GM18867 (cell line): ENCODE results near the gene PRR14.
A peak's percentile ranks its signal among the peaks of the same experiment; 100 is the strongest.
"Not testable (repeated sequence)": the region's sequence is repeated elsewhere in the genome, so short reads cannot be mapped to it uniquely, and the experiment has no call there.

ENCODE experiments used
- ATAC-seq: cut with Tn5 transposase; IDR thresholded peaks from one replicate; pipeline ENCODE4 v1.9.1; 2021; ENCODE audit warnings: mild to moderate bottlenecking, moderate library complexity; ENCODE audit not compliant: unreplicated experiment

PRR14 gene

DNA sequence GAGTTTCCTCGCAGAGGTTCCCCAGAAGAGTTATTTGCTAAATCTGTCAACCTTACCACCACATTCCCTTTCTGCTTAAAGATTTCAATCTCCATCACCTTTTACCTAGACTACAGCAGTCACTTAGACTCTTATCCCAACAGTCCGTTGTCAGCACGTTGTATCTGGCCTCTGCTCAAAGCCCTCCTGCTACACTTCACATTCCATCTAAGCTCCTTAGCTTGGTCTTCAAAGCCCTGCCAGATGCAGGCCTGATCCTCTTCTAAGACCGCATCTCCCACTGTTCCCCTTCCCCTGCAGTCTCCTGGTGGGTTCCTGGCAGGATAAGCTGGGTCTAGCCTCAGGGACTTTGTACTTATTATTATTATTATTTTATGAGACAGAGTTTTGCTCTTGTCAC, 37.9 kb downstream of the PRR14 start:
- no peak for ATAC-seq

DNA sequence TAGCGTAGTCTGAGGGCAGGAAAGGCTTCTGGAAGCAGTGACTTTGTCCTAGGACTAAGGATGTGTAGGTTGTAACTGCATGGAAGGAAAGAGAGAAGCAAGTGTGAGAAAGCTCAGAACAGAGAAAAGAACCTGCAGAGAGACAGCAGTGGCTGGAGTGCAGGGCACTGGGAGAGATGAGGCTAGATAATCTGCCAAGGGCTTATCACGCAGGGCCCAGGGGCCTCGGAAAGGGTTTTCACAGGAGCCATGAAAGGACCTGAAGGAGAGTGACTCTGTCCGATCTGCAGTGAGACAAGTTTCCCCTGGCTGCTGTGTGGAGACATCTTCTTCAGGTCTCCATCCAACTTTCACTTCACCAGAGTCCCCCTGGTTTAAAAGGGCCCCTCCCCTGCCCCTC, 41.1 kb downstream of the PRR14 start:
- no peak for ATAC-seq

DNA sequence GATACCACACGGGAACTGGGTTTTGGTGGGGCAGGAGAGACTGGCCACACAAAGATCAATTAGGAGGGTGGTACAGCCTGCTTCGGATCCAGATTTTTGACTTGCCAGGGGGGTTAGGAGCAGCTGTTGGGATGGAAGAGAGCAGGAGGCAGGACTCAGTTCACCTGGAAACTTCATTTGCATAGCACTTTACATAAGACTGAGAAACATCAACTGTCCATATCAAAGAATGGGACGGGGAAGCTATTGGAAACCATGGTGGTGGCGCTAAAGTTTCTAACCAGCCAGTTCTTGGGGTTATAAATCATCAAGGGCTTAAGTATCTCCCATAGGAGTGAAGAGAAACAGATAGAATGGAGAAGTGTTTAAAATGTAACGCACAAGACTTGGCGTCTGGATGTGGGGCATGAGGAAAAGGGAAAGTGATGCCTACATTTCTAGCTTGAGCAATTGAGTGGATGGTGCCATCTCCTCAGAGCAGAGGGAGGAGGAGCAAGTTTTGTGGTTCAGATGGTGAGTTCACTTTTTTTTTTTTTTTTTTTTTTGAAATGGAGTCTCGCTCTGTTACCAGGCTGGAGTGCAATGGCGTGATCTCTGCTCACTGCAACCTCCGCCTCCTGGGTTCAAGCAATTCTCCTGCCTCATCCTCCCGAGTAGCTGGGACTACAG, 41.8 kb downstream of the PRR14 start:
- ATAC-seq, result no peak

DNA sequence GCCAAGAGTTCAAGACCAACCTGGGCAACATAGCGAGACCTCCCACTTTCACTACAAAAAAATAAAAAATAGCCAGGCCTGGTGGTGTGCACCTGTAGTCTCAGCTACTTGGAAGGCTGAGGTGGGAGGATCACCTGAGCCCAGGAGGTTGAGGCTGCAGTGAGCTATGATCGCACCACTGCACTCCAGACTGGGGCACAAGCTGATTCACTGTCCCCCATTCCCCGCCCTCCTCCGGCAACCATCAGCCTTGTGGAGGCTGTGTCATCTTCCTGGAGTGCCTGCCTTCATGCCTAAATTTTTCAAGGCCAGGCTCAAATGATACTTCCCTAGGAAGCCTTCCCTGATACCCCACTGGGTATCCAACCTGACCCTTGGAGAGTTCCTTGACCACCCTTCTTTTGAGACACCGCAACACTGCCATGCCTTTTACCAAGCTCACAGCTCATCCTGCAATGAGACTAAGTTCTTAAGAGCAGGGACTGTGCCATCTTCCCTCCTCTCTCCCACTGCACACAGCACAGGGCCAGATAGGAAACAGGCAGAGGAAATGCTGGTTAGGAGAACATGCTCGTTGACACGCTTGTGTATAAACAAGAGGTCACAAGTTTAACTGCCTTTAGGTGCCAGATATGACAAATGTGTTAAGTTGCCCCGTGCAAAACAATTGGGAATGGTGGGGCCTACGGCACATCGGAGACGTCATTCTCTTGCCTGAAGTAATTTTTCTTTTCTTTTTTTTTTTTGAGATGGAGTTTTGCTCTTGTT, 44.4 kb downstream of the PRR14 start:
- no peak for ATAC-seq

DNA sequence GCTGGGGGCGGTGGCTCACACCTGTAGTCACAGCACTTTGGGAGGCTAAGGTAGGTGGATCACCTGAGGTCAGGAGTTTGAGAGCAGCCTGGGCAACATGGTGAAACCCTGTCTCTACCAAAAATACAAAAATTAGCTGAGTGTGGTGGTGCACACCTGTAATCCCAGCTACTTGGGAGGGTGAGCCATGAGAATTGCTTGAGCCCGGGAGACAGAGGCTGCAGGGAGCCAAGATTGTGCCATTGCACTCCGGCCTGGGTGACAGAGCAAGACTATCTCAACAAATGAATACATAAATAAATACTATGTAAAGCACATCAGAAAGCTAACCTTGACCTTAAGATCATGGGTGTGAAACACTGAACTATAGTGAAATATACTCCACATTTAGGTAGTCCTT, 45.9 kb downstream of the PRR14 start:
- not testable (repeated sequence) for ATAC-seq

DNA sequence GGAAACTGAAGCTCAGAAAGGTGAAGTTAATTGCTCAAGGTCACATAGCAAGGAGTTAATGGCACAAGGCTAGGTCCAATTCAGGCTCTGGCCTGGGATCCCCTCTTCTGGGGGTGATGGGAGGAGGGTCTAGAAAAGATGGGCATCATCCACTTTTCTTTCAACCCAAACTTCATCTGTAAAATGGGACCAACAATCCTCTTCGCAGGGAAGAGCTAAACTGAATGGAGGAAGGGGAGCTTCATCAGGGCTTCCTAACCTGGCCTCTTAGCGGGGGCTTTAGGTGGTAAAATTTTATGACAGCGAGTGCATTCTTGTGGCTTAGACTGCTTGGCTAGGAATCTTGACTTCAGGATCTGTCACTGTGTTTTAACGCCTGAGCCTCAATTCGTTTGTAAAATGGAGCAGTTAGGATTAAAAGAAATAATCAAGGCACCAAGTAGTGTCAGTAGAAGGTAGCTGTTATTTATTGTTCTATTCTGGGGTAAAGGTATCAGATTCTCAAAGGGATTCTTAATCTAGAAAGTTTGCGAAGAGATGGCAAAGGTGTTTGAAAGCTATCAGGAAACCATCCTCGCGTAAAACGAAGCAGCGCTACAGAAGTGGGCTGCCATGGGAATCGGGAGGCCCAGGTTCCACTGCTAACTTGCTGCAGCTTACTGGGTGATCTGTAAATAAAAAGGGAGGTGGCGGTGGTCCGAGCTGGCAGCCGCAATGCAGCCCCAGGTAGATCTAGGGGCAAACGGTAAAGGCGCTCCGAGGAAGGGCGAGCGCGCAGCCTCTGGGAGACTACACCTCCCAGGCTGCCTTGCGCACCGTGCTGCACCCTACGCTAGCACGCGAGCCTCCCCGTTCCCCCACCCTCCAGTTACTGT, 46.7 kb downstream of the PRR14 start:
- ATAC-seq, result peak; percentile 84

DNA sequence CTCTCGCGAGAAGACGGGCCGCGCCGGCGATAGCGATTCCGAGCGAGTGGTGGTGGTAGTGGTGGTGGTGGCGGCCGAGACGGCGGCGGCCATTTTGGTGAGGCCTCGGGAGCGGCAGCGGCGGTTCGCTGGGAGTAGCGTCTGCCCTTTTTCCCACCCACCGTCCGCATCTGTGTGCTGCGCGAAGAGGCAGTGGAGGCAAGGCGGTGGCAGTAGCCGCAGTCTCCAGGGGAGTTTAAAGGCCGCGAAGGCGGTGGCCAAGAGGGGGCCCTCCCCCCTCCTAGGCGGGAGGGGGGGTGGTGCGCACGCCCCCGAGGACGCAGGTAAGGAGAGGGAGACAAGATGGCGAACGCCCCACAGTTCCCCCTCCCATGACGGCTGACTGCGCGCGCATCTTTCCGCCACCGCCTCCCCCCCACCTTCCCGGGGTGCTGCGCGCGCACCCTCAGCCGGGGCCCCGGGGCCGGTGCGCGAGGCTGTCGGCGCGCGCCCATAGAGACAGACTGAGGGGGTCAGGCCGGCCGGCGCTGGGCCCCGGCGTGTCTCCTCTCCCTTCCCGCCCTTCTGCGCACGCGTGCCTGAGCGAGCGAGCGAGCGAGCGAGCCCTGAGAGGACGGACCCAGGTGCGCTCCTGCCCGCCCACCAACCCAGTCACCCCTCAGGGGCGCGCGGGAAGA, 47.5 kb downstream of the PRR14 start:
- peak; percentile 64 for ATAC-seq

DNA sequence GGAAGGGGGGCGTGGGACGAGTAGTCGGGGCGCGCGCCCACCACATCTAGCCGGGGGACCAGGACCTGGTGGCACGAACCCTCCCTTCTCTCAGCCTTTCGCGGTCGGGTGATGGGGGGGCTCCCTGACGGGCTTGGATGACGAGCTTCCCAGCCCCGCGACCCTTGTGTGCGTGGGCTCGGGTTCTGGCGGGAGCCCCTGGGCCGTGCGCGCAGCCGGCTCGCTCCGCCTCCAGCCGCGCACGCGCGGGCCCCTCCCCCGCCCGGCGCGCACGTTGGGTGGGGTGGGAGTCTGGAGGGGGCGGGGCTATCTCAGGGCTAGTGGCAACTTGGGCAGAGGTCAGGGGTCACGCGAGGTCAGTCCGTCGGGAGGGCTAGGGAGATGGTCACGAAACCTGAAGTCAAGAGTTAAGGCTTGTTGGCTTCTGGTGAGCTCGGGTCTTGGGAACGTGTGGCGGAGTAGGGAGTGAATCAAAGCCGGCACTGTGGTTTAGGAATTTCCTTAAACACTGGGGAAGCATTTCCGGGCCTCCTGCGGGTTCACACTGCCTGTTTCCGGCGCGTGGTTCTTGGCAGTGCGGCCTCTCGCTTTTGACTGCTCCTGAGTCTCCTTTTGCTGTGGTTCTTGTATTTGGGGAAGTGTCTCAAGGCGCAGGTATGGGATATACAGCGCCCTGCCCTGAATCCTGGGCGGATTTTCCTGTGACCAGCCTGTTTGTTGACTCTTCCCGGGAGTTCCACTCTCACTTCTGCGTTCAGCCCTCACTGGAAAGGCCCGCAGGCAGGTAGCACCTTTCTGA, 48.3 kb downstream of the PRR14 start, which contains the start of gene SRCAP:
Gene SRCAP, plus strand, starts transcription at position 356 of the 799 bp plus-strand sequence. CDS start 1,654 bp downstream, outside the sequence.
- peak; percentile 27 for ATAC-seq

DNA sequence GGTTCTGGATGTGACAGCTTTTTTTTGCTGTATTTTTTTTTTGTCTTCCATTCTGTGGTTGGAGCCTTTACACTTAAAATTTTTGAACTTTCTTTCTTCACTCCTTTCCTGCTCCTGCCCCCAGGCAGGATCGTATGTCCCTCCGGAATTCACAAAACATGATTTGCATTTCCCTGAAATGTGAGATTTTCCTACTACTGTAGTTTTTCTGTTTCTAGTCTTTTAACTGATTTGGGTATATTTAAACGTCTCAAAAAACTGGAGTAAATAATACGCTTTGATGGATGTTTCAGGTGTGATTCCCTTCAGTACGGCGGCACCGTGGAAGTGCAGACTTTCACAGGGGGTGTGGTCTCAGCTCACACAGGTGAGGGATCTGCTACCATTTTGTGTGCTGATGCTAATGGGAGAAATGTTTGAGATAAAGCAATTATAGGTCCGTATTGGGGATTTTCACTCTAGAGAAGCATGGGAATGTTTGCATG, 48.9 kb downstream of the PRR14 start:
- ATAC-seq, result no peak

DNA sequence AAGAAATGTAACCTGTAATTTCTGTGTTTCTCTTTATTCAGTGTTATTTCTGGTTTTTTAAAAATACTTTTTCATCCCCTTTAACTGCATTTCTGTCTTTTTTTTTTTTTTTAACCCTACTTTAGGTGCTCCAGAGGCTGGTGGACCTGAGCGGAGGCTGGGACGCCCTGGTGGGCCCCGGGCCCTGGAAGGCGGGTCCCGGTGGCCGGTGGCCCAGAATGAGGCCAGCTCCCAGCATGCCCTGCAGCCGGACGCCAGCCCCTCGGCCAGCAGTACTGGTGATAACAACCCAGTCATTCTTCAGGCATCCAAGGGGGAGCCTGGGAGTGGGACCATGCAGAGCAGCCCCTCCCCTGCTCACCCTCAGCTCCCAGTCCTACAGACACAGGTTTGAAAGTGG, 49.7 kb downstream of the PRR14 start:
- no peak for ATAC-seq

DNA sequence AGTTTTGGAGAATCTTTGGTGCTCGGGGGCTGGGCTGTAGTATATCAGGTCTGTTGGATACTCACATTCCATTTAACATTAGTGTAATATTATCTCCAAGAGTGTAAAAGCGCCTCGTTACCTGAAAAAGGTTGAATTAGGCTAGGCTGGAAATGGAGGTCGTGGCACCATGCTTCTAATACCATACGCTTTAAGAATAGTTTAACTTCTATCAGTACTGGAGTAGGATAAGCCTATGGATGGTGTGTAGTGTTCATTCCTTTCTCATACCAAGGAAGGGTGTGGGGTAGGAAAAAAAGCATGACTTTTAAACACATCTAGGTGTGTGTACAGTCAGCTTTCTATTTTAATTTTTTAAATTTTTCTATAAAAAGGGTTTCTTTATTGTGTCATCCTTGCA, 50.2 kb downstream of the PRR14 start:
- ATAC-seq, result no peak

DNA sequence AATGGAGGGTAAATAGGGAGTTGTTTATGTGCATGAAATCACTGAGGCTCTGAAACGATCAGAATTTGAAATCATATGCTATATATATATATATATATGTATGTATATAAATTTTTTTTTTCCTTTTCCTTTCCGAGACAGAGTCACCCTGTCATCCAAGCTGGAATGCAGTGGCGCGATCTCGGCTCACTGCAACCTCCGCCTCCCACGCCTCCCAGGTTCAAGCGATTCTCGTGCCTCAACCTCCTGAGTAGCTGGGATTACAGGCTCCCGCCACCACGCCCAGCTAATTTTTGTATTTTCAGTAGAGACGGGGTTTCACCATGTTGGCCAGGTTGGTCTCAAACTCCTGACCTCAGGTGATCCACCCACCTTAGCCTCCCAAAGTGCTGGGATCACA, 52.3 kb downstream of the PRR14 start:
- not testable (repeated sequence) for ATAC-seq

DNA sequence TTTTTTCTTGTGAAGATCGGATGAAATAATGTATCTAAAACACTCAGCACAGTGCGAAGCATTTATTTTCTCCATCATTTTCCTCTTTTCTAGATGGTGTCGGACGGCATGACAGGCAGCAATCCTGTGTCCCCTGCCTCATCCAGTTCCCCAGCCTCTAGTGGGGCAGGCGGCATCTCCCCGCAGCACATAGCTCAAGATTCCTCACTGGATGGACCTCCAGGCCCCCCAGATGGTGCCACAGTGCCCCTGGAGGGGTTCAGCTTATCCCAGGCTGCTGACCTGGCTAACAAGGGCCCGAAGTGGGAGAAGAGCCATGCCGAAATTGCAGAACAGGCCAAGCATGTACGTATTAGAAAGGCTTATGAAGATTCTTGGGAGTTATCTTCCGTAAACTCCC, 53.2 kb downstream of the PRR14 start:
- no peak for ATAC-seq
